Heart left ventricle (tissue), 16 donors: ENCODE data around the gene NDFIP1. TPM values are rescaled to one million over a fixed set of nuclear protein-coding genes. Genes with fewer than 3 reads are reported as not detected.

Experiments
- ATAC-seq, 4 donors: fragments of 200-7000 bp; cut with Tn5 transposase; one replicate each; pipeline ENCODE4 v1.9.1; 2020 to 2022; ENCODE audit warnings: moderate library complexity in 4 of 4, mild to moderate bottlenecking in 3 of 4, moderate number of reproducible peaks in 1 of 4
- DNase-seq, 5 donors: peaks; one replicate each; pipeline ENCODE4 v3.0.0-alpha.2; 2020
- H3K27ac ChIP-seq, 12 donors: fragments of 200-600 bp; sonication (generic) in 4 of 12; one replicate each; pipeline versions ENCODE4 v1.5.0 to v1.8.0; 2016 to 2022; ENCODE audit warnings: mild to moderate bottlenecking in 2 of 12
- H3K27me3 ChIP-seq, 9 donors: fragments of 200-600 bp; sonication (generic) in 2 of 9; one replicate each; pipeline versions ENCODE4 v1.5.1 to v1.8.0; 2016 to 2022; ENCODE audit warnings: mild to moderate bottlenecking in 3 of 9
- H3K36me3 ChIP-seq, 9 donors: fragments of 200-600 bp; sonication (generic) in 2 of 9; one replicate each; pipeline versions ENCODE4 v1.5.0 to v1.8.0; 2018 to 2022; ENCODE audit warnings: mild to moderate bottlenecking in 2 of 9
- H3K4me1 ChIP-seq, 12 donors: fragments of 200-600 bp; sonication (generic) in 4 of 12; one replicate each; pipeline versions ENCODE4 v1.5.0 to v1.8.0; 2016 to 2022; ENCODE audit warnings: mild to moderate bottlenecking in 3 of 12
- H3K4me3 ChIP-seq, 12 donors: fragments of 200-600 bp; sonication (generic) in 4 of 12; one replicate each; pipeline versions ENCODE4 v1.5.0 to v1.8.0; 2017 to 2022; ENCODE audit warnings: mild to moderate bottlenecking in 9 of 12, moderate library complexity in 4 of 12
- H3K9me3 ChIP-seq, 12 donors: fragments of 200-600 bp; sonication (generic) in 4 of 12; one replicate each; pipeline versions ENCODE4 v1.5.0 to v1.8.0; 2016 to 2022; ENCODE audit warnings: mild to moderate bottlenecking in 1 of 12
- POLR2A ChIP-seq, 2 donors: fragments of 450-650 bp; IDR thresholded peaks; one replicate each; pipeline ENCODE4 v1.6.1; 2017; ENCODE audit warnings: antibody characterized with exemption in 2 of 2, mild to moderate bottlenecking in 2 of 2, moderate library complexity in 2 of 2
- WGBS, 4 donors: extraction: QIAGEN DNeasy Blood & Tissue Kit in 2 of 4; methylation state at CpG; one replicate each; pipeline versions ENCODE4 v1.1.5 to v1.1.7; 2013 to 2018; 5-methylcytosine and 5-hydroxymethylcytosine counted together
- intact Hi-C, 10 donors: fragments of 100-400 bp; cut with DNase I; formaldehyde crosslinking; loops; one replicate each; pipeline versions ENCODE4 v1.11.1 to v1.14.2; 2022
- polyA plus RNA-seq, 2 donors: library from polyadenylated mRNA; stranded (reverse); fragments of 200-250 nt; gene quantifications; one replicate each; pipeline ENCODE4 v1.2.3, GENCODE V29; 2013
- total RNA-seq, 9 donors: library from RNA; depleted of rRNA in 2 of 9; stranded (reverse); fragments of >200 nt in 2 of 9; fragmentation: NEBNext Ultra II Directional in 3 of 9; extraction: Animal tissue kit (Norgen Biotek cat#: 25700) in 3 of 9; gene quantifications; one replicate each; pipeline versions ENCODE4 v1.1.0 to v1.2.4, GENCODE V29; 2016 to 2023
- TF ChIP-seq, protein P1 (sequence below), 12 donors: fragments of 200-600 bp; sonication (generic) in 4 of 12; IDR thresholded peaks; one replicate each; pipeline versions ENCODE4 v1.5.0 to v1.8.0; 2018 to 2022; ENCODE audit warnings: antibody characterized with exemption in 12 of 12, mild to moderate bottlenecking in 5 of 12
- donor health status: ischemic (EF 13 %, LVEDD 7.1; RV severe dilation, severe dysfunction).
- donor health status: healthy with polysubstance abuse.
- donor health status: DM: no; HTN: yes; CAD: no.
- donor health status: DM: no; HTN: no; CAD: no.
- donor health status: ischemic (EF 25% LVEDD 6.9; RV normal size, moderate dysfunction).
- donor health status: ischemic (EF 25% LVEDD 5.7; RV mildly dilated, moderate dysfunction).
- donor health status: healthy.
- donor health status: DM: yes; HTN: yes; CAD: no.
- donor health status: ischemic (EF 35%, LVEDD 5.7; RV mildly dilated, moderate dysfunction).
- donor health status: nonischemic (EF 11% LVEDD 7.7; RV severe dilation, severe dysfunction).
- donor health status: DM: yes; HTN: yes; CAD: no.
- donor health status: PGD.
- donor health status: ischemic (EF 29% LVEDD 5.4; RV normal size, mild dysfunction).
- donor health status: nonischemic (EF 23%, LVEDD 6.1; RV moderate dilation, normal function).

Gene NDFIP1
- total and polyA plus RNA-seq, 11 donors, result 26.6 to 69.3 (median 61.0) TPM

DNA sequence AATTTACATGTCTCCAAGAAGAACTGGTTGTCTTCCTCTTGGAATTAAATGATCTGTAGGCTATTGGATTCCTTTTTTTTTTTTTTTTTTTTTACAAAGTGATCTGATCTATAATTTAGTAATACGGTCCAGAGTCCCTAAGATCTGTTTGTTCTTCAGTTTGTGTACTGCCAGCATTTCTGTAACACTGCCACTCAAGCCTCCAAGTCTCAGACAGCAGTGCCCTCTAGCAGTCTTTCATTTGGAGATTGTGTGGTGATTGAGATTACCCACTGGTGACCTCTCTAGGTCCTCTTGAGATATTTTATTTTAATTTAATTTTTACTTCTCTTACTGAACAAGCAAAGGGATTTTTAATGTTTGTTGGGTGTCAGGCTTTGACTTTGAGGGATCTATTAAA lies 40.8 kb downstream of the NDFIP1 start:
- intact Hi-C loops, result loop anchor here in 6 of 10 donors (5.0 to 10.0 kb wide), 5 partner anchors 132 to 548 kb away; partner anchors contain the start of gene GNPDA1 (in 2 of the 6)
- ATAC-seq (peak in 1 of 4 donors; percentile 28), DNase-seq (no peak)
- WGBS, 4 donors, result 55 to 70% (median 63%) methylated on average over 1 of the region's 1 CpG
- H3K27ac ChIP-seq, result no peak overlapping the region
- H3K4me3 ChIP-seq, result no peak overlapping the region
- peaks cover 0 to 14% (median 3%) of the 10 kb centered on the region in 12 donors for H3K4me1 ChIP-seq
- TF ChIP-seq POLR2A (IDR thresholded peaks at IDR 0.05), result no peak
- TF ChIP-seq, protein P1, sequence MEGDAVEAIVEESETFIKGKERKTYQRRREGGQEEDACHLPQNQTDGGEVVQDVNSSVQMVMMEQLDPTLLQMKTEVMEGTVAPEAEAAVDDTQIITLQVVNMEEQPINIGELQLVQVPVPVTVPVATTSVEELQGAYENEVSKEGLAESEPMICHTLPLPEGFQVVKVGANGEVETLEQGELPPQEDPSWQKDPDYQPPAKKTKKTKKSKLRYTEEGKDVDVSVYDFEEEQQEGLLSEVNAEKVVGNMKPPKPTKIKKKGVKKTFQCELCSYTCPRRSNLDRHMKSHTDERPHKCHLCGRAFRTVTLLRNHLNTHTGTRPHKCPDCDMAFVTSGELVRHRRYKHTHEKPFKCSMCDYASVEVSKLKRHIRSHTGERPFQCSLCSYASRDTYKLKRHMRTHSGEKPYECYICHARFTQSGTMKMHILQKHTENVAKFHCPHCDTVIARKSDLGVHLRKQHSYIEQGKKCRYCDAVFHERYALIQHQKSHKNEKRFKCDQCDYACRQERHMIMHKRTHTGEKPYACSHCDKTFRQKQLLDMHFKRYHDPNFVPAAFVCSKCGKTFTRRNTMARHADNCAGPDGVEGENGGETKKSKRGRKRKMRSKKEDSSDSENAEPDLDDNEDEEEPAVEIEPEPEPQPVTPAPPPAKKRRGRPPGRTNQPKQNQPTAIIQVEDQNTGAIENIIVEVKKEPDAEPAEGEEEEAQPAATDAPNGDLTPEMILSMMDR (IDR thresholded peaks at IDR 0.05), result peak in 2 of 12 donors; percentile 11 to 12
- no peaks in the 10 kb centered on the region for H3K9me3 ChIP-seq
- no peaks in the 10 kb centered on the region for H3K27me3 ChIP-seq
- H3K36me3 ChIP-seq, result peaks cover 0 to 89% (median 64%) of the 10 kb centered on the region in 9 donors

DNA sequence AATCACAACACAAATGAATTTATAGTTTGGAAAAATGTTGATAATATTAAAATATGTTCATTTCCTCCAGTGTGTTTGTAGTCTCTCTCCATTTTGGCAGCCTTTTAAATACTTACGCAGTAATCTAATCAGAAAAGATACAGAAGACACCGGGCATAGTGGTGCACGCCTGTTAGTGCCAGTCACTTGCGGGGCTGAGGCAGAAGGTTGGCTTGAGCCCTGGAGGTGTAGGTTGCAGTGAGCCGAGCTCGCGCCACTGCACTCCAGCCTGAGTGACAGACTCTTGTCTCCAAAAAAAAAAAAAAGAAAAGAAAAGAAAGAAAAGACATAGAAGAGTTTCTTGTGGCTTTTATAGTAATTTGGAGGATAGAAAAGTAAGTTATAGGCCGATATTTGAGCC lies 41.9 kb downstream of the NDFIP1 start:
- no peaks in the 10 kb centered on the region for H3K9me3 ChIP-seq
- intact Hi-C loops, result loop anchor here (2.0 to 10.0 kb wide), 13 partner anchors 164 to 552 kb away; partner anchors contain the start of gene SPRY4 (in 4 of the 10)
- DNase-seq, result no peak
- H3K36me3 ChIP-seq, result peaks cover 0 to 86% (median 53%) of the 10 kb centered on the region in 9 donors
- peaks cover 0 to 10% (median 3%) of the 10 kb centered on the region in 12 donors for H3K4me1 ChIP-seq
- 55 to 69% (median 62%) methylated on average over 8 of the region's 8 CpGs for WGBS, 4 donors
- no peak for TF ChIP-seq POLR2A (IDR thresholded peaks at IDR 0.05)
- TF ChIP-seq, protein P1 (IDR thresholded peaks at IDR 0.05), result no peak
- H3K27ac ChIP-seq, result no peak overlapping the region
- no peak for ATAC-seq
- no peak overlapping the region for H3K4me3 ChIP-seq
- H3K27me3 ChIP-seq, result no peaks in the 10 kb centered on the region

DNA sequence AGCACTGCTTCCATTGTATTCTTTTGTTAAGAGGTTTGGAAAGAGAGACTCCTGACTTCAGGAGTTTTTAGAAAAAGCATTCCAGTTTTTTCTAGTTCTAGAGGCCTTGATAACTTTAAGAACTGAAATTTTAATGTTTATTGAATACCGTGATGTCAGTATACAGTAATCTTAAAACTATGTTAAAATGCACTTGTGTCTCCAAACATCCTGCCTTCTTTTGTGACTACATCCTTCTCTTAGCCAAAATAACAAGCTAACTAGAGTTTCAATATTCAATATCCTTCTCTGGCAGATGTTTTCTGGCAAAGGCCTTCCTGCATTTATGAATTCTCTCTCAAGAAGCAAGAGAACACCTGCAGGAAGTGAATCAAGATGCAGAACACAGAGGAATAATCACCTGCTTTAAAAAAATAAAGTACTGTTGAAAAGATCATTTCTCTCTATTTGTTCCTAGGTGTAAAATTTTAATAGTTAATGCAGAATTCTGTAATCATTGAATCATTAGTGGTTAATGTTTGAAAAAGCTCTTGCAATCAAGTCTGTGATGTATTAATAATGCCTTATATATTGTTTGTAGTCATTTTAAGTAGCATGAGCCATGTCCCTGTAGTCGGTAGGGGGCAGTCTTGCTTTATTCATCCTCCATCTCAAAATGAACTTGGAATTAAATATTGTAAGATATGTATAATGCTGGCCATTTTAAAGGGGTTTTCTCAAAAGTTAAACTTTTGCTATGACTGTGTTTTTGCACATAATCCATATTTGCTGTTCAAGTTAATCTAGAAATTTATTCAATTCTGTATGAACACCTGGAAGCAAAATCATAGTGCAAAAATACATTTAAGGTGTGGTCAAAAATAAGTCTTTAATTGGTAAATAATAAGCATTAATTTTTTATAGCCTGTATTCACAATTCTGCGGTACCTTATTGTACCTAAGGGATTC lies 43.1 kb downstream of the NDFIP1 start:
- ATAC-seq (peak in 3 of 4 donors; percentile 65 to 70 (median 66)), DNase-seq (peak in 3 of 5 donors; percentile 41 to 63 (median 52))
- intact Hi-C loops, result loop anchor here (1.0 to 10.0 kb wide), 16 partner anchors 163 to 551 kb away; partner anchors contain the start of gene SPRY4 (in 4 of the 10)
- TF ChIP-seq POLR2A (IDR thresholded peaks at IDR 0.05), result no peak
- TF ChIP-seq, protein P1 (IDR thresholded peaks at IDR 0.05), result peak; percentile 82 to 95 (median 88)
- Histone ChIP-seq H3K4me1 (peaks cover 0 to 10% (median 3%) of the 10 kb centered on the region in 12 donors), H3K27me3 (no peaks in the 10 kb centered on the region), H3K36me3 (peaks cover 0 to 81% (median 40%) of the 10 kb centered on the region in 9 donors), H3K27ac (peak overlapping the region in 1 of 12 donors; percentile 14), H3K4me3 (no peak overlapping the region), H3K9me3 (no peaks in the 10 kb centered on the region)
- WGBS, 4 donors, result 36 to 45% (median 40%) methylated on average over 3 of the region's 3 CpGs

DNA sequence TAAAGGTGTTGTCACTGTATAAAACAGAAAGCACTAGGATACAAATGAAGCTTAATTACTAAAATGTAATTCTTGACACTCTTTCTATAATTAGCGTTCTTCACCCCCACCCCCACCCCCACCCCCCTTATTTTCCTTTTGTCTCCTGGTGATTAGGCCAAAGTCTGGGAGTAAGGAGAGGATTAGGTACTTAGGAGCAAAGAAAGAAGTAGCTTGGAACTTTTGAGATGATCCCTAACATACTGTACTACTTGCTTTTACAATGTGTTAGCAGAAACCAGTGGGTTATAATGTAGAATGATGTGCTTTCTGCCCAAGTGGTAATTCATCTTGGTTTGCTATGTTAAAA lies 43.8 kb downstream of the NDFIP1 start:
- Histone ChIP-seq H3K4me3 (no peak overlapping the region), H3K36me3 (peaks cover 0 to 75% (median 34%) of the 10 kb centered on the region in 9 donors), H3K4me1 (peaks cover 0 to 16% (median 7%) of the 10 kb centered on the region in 12 donors), H3K27me3 (no peaks in the 10 kb centered on the region), H3K27ac (peak overlapping the region in 1 of 12 donors; percentile 14), H3K9me3 (no peaks in the 10 kb centered on the region)
- ATAC-seq (peak in 1 of 4 donors; percentile 29), DNase-seq (no peak)
- TF ChIP-seq POLR2A (IDR thresholded peaks at IDR 0.05), result no peak
- TF ChIP-seq, protein P1 (IDR thresholded peaks at IDR 0.05), result no peak
- intact Hi-C loops, result loop anchor here (1.0 to 10.0 kb wide), 15 partner anchors 162 to 550 kb away; partner anchors contain the start of gene SPRY4 (in 4 of the 10)
- 78 to 95% (median 83%) methylated on average over 1 of the region's 1 CpG for WGBS, 4 donors
